Measurements from ENCODE around the gene XIAP. TPM values are rescaled to one million over a fixed set of nuclear protein-coding genes. Genes with fewer than 3 reads are reported as not detected.
"Not testable (repeated sequence)": the region's sequence is repeated elsewhere in the genome, so short reads cannot be mapped to it uniquely, and the experiment has no call there.

XIAP gene
- total RNA-seq, 4 donors from 2014 or later = 21.9 to 39.4 (median 33.3) TPM

DNA sequence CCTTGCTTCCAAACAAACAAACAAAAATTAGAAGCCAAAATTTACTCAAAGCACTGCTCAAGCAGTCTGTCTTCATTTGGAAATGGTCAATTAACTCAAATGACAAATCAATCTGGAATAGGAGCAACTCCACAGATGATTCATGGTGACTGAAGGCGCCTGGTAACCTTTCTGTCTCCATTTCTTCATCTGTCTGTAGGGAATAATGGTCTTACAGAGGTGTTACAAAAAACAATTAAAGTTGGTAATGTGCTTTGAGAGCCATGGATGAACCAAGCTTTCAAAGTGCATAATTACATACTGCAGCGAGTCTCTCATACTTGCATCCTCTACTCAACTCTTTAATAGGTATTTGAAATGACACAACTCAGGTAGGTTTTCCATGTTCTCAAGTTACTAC, 63.4 kb downstream of the XIAP start:
- TF ChIP-seq, protein P1, sequence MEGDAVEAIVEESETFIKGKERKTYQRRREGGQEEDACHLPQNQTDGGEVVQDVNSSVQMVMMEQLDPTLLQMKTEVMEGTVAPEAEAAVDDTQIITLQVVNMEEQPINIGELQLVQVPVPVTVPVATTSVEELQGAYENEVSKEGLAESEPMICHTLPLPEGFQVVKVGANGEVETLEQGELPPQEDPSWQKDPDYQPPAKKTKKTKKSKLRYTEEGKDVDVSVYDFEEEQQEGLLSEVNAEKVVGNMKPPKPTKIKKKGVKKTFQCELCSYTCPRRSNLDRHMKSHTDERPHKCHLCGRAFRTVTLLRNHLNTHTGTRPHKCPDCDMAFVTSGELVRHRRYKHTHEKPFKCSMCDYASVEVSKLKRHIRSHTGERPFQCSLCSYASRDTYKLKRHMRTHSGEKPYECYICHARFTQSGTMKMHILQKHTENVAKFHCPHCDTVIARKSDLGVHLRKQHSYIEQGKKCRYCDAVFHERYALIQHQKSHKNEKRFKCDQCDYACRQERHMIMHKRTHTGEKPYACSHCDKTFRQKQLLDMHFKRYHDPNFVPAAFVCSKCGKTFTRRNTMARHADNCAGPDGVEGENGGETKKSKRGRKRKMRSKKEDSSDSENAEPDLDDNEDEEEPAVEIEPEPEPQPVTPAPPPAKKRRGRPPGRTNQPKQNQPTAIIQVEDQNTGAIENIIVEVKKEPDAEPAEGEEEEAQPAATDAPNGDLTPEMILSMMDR (IDR thresholded peaks at IDR 0.05) = no peak
- no peak for TF ChIP-seq POLR2A (IDR thresholded peaks at IDR 0.05)
- no peak for DNase-seq (ENCODE audit: low spot score in 2 of 2)
- intact Hi-C loops (cut with DNase I; ENCODE audit: low total_unique reads) = no loop called here
- WGBS, 2 donors = 58 to 97% methylated on average over 2 of the region's 2 CpGs
- no peak overlapping the region for H3K4me3 ChIP-seq (ENCODE audit: low read depth, poor library complexity, severe bottlenecking)

DNA sequence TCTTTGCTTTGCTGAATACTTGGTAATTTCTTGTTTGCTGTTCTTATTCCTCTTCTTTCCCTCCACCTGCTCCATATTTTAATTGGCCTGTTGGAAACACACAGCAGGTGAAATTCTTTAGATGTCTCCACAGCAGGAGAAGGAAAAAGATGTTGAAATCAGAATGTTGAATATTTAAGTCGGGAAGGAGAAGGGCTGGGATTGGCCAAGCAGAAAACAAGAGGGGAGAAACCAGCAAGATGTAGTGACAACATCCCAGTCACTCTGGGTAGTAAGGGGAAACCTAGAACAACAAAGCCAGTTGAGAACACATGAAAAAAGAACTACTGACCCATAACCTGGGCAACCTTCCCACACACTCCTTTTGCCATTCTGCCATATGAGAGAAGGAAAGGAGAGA, 64.3 kb downstream of the XIAP start:
- no peak for DNase-seq (ENCODE audit: low spot score in 2 of 2)
- intact Hi-C loops (cut with DNase I; ENCODE audit: low total_unique reads) = no loop called here
- H3K4me3 ChIP-seq (ENCODE audit: low read depth, poor library complexity, severe bottlenecking) = no peak overlapping the region
- WGBS, 2 donors = 51 to 63% methylated on average over 1 of the region's 1 CpG
- TF ChIP-seq, protein P1 (IDR thresholded peaks at IDR 0.05) = no peak
- TF ChIP-seq POLR2A (IDR thresholded peaks at IDR 0.05) = no peak

DNA sequence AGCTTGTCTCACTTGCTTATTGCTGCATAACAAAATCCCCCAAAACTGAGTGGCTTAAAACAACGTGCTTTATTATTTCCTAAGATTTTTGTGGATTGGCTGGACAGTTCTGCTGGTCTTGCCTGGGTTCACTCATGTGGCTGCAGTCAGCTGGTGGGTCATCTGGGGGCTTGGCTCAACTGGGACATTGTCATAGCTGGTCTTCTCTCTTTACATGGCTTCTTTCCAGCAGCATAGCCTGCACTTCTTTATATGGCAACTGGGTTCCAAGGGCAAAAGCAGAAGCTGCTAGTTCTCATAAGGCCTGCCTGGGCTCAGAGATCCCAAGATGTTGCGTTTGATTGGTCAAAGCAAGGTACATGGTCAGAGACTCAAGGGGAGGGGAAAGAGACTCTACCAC, 68.0 kb downstream of the XIAP start:
- intact Hi-C loops (cut with DNase I; ENCODE audit: low total_unique reads) = no loop called here
- TF ChIP-seq, protein P1 (IDR thresholded peaks at IDR 0.05) = no peak
- TF ChIP-seq POLR2A (IDR thresholded peaks at IDR 0.05) = no peak
- no peak overlapping the region for H3K4me3 ChIP-seq (ENCODE audit: low read depth, poor library complexity, severe bottlenecking)
- DNase-seq (ENCODE audit: low spot score in 2 of 2) = no peak
- 69 to 71% methylated on average over 2 of the region's 2 CpGs for WGBS, 2 donors

DNA sequence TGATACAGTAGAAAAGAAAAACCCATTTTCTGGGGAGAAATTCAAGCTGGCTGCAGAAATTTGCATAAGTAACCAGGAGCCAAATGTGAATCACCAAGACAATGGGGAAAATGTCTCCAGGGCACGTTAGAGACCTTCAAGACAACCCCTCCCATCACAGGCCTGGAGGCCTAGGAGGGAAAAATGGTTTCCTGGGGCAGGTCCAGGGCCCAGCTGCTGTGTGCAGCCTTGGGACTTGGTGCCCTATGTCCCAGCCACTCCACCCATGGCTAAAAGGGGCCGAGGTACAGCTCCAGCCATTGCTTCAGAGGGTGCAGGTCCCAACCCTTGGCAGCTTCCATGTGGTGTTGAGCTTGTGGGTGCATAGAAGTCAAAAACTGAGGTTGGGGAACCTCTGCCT, 72.2 kb downstream of the XIAP start:
- DNase-seq (ENCODE audit: low spot score in 2 of 2); intact Hi-C loops (cut with DNase I; ENCODE audit: low total_unique reads); H3K4me3 ChIP-seq (ENCODE audit: low read depth, poor library complexity, severe bottlenecking): not testable (repeated sequence)
- 63 to 86% methylated on average over 2 of the region's 2 CpGs for WGBS, 2 donors

DNA sequence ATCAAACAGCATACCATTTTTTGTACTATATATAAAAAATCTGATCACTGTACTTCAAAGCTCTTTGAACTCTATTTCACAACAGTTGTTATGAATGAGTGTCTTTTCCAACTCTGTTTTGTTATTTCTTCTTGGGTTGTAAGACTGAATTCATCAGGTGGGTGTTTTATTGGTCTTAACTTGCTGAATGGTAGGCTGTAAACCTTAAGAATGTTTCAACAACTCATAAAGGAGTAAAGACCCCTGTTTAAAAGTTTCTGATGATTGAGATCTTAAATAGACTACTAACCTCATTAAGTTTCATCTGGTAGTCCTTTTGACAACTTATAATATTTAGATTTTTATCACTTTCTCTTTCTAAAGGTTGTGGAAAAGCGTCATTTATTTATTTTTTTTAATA, 83.2 kb downstream of the XIAP start:
- DNase-seq (ENCODE audit: low spot score in 2 of 2) = no peak
- no peak for TF ChIP-seq POLR2A (IDR thresholded peaks at IDR 0.05)
- 36 to 56% methylated on average over 1 of the region's 1 CpG for WGBS, 2 donors
- H3K4me3 ChIP-seq (ENCODE audit: low read depth, poor library complexity, severe bottlenecking) = no peak overlapping the region
- intact Hi-C loops (cut with DNase I; ENCODE audit: low total_unique reads) = no loop called here

DNA sequence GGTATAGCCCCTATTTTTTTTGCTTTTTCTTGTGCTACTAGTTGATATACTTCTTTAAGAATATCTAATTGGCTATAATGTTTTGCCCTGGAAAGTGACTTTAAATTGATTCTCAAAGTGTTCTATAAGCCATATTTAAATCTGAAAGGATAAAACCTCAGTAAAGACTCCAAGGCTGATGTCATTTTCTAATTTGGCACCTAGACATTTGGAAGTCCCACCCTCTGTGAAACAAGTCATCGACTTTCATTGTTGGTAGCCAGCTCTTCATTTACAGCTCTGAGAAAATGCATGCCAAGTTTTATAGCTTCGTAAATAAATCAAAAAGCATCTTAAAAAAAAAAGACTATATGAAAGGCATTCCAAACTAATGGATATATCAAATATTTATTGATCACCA, 83.6 kb downstream of the XIAP start:
- H3K4me3 ChIP-seq (ENCODE audit: low read depth, poor library complexity, severe bottlenecking) = no peak overlapping the region
- intact Hi-C loops (cut with DNase I; ENCODE audit: low total_unique reads) = no loop called here
- no peak for DNase-seq (ENCODE audit: low spot score in 2 of 2)
- TF ChIP-seq, protein P1 (IDR thresholded peaks at IDR 0.05) = no peak
- no peak for TF ChIP-seq POLR2A (IDR thresholded peaks at IDR 0.05)
- 32 to 45% methylated on average over 2 of the region's 2 CpGs for whole genome bisulfite sequencing, 2 donors

DNA sequence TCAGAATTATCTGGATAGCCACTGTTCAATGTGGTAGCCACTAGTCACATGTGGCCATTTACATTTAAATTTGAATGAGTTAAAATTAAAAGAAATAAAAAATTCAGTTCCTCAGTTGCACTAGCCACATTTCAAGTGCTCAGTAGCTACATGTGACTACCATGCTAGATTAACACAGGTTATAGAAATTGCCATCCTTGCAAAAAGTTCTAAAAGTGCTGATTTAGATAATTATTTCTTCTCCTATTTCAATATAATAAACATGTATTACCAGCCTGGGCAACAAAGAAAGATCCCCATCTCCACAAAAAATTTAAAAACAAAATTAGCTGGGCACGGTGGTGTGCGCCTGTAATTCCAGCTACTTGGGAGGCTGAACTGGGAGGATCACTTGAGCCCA, 90.0 kb downstream of the XIAP start:
- 95 to 100% methylated on average over 2 of the region's 2 CpGs for WGBS, 2 donors
- TF ChIP-seq, protein P1 (IDR thresholded peaks at IDR 0.05) = no peak
- TF ChIP-seq POLR2A (IDR thresholded peaks at IDR 0.05) = no peak
- DNase-seq (ENCODE audit: low spot score in 2 of 2) = no peak
- no peak overlapping the region for H3K4me3 ChIP-seq (ENCODE audit: low read depth, poor library complexity, severe bottlenecking)
- intact Hi-C loops (cut with DNase I; ENCODE audit: low total_unique reads) = no loop called here
